ENCODE data around the gene MEF2A.
A peak's percentile ranks its signal among the peaks of the same experiment; 100 is the strongest.

MEF2A gene

GRCh38 chr15:99702895-99703602, 137.3 kb downstream of the MEF2A start:
- DNase-seq (ENCODE audit: low read depth, low spot score), result no peak
- ChIA-PET POLR2A (no interaction called here), CTCF (interaction anchor here (0.6 to 5.9 kb wide), 43 partner anchors 7 to 602 kb away, joined by 3 to 335 read pairs (median 10); partner anchors contain the start of genes LRRC28 and LYSMD4)
- no peak for TF ChIP-seq CTCF (IDR thresholded peaks at IDR 0.05; ENCODE audit: insufficient read depth, low read length, missing control alignments)
- no peak overlapping the region for H3K4me3 ChIP-seq (ENCODE audit: low read depth, low read length)

GRCh38 chr15:99703603-99704443, 138.0 kb downstream of the MEF2A start:
- TF ChIP-seq CTCF (IDR thresholded peaks at IDR 0.05; ENCODE audit: insufficient read depth, low read length, missing control alignments), result peak; percentile 51
- ChIA-PET CTCF (interaction anchor here (0.6 to 5.9 kb wide), 103 partner anchors 8 to 603 kb away, joined by 3 to 335 read pairs (median 5); partner anchors contain the start of genes LRRC28 and LYSMD4), POLR2A (interaction anchor here (1.0 to 1.5 kb wide), 5 partner anchors 30 to 452 kb away, joined by 3 to 5 read pairs (median 3); partner anchors contain the start of genes LRRC28 and LYSMD4)
- H3K4me3 ChIP-seq (ENCODE audit: low read depth, low read length), result no peak overlapping the region
- no peak for DNase-seq (ENCODE audit: low read depth, low spot score)

GRCh38 chr15:99704444-99704838, 138.7 kb downstream of the MEF2A start:
- TF ChIP-seq CTCF (IDR thresholded peaks at IDR 0.05; ENCODE audit: insufficient read depth, low read length, missing control alignments), result peak; percentile 60
- ChIA-PET CTCF (interaction anchor here (0.6 to 5.9 kb wide), 108 partner anchors 9 to 604 kb away, joined by 3 to 335 read pairs (median 5); partner anchors contain the start of genes LRRC28 and LYSMD4), POLR2A (interaction anchor here (1.0 to 1.5 kb wide), 5 partner anchors 29 to 453 kb away, joined by 3 to 5 read pairs (median 3); partner anchors contain the start of genes LRRC28 and LYSMD4)
- DNase-seq (ENCODE audit: low read depth, low spot score), result no peak
- no peak overlapping the region for H3K4me3 ChIP-seq (ENCODE audit: low read depth, low read length)

- POLR2A ChIA-PET, result interaction anchor here (0.6 kb wide), 1 partner anchor 382 kb away, joined by 3 read pairs; no protein-coding TSS in a partner anchor
- no peak overlapping the region for H3K4me3 ChIP-seq (ENCODE audit: low read depth, low read length)
- CTCF ChIA-PET, result interaction anchor here (1.0 to 3.9 kb wide), 9 partner anchors 11 to 434 kb away, joined by 3 to 33 read pairs (median 9); partner anchors contain the start of gene LYSMD4
- TF ChIP-seq CTCF (IDR thresholded peaks at IDR 0.05; ENCODE audit: insufficient read depth, low read length, missing control alignments), result no peak
- no peak for DNase-seq (ENCODE audit: low read depth, low spot score)
Measured at GRCh38 chr15:99706557-99707303, 140.9 kb downstream of the MEF2A start.

- no peak for TF ChIP-seq CTCF (IDR thresholded peaks at IDR 0.05; ENCODE audit: insufficient read depth, low read length, missing control alignments)
- ChIA-PET POLR2A (interaction anchor here (0.6 to 1.2 kb wide), 3 partner anchors 231 to 488 kb away, joined by 3 to 4 read pairs (median 3); no protein-coding TSS in a partner anchor), CTCF (interaction anchor here (1.0 to 3.9 kb wide), 13 partner anchors 10 to 435 kb away, joined by 3 to 33 read pairs (median 4); partner anchors contain the start of gene LYSMD4)
- no peak for DNase-seq (ENCODE audit: low read depth, low spot score)
- H3K4me3 ChIP-seq (ENCODE audit: low read depth, low read length), result no peak overlapping the region; the same call in 1 of the 2 replicates
Measured at GRCh38 chr15:99707473-99708270, 141.9 kb downstream of the MEF2A start.
